ENCODE data around the gene XAF1.

DNA sequence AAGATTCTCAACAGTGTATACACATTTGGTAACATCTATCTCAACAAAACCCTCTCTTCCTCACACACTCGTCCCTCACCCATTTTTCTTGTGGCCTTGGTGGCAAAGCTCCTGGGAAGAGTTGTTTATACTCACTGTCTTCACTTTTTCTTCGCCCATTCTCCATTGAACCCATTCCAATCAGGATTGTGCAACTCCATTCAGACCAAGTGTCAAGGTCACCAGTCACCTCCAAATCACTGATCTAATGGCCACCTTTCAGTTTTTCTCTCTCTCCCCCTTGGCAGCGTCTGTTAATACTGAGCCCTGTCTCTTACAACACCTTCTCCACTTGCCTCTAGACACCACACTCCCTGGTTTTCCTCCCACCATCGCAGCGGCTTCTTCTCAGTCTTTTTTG lies 34.1 kb upstream of the XAF1 start:
- TF ChIP-seq, protein P1, sequence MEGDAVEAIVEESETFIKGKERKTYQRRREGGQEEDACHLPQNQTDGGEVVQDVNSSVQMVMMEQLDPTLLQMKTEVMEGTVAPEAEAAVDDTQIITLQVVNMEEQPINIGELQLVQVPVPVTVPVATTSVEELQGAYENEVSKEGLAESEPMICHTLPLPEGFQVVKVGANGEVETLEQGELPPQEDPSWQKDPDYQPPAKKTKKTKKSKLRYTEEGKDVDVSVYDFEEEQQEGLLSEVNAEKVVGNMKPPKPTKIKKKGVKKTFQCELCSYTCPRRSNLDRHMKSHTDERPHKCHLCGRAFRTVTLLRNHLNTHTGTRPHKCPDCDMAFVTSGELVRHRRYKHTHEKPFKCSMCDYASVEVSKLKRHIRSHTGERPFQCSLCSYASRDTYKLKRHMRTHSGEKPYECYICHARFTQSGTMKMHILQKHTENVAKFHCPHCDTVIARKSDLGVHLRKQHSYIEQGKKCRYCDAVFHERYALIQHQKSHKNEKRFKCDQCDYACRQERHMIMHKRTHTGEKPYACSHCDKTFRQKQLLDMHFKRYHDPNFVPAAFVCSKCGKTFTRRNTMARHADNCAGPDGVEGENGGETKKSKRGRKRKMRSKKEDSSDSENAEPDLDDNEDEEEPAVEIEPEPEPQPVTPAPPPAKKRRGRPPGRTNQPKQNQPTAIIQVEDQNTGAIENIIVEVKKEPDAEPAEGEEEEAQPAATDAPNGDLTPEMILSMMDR (conservative IDR thresholded peaks at IDR 0.05; ENCODE audit: low read length), result no peak
- no peak for TF ChIP-seq EZH2phosphoT487 (IDR thresholded peaks at IDR 0.05; ENCODE audit: borderline replicate concordance)

Measured in Loucy (cell line).